Smooth muscle cell (in vitro differentiated cells): Measurements from ENCODE around the gene VAX1. TPM values are rescaled to one million over a fixed set of nuclear protein-coding genes. Genes with fewer than 3 reads are reported as not detected.

Experiments
- microRNA-seq: library from miRNA; unstranded; fragments of <30 nt; microRNA quantifications from one replicate; pipeline ENCODE4, GENCODE V29; 2016; ENCODE audit warnings: borderline number of aligned reads
- polyA plus RNA-seq: library from polyadenylated mRNA; unstranded; fragments of >200 nt; fragmentation: Nextera tagmentation; extraction: Ambion mirVana; gene quantifications from 2 replicates; pipeline ENCODE4 v1.2.1, GENCODE V29; 2016
- small RNA-seq: library from RNA; depleted of rRNA; stranded (forward); fragments of <200 nt; gene quantifications from one replicate; pipeline ENCODE3, GENCODE V24; 2014
- total RNA-seq: library from RNA; depleted of rRNA; stranded (reverse); fragments of >200 nt; gene quantifications from 2 replicates; pipeline ENCODE4 v1.2.3, GENCODE V29; 2014

Gene VAX1
- total and polyA plus RNA-seq, 2 experiments from 2014 or later = not detected

Small RNA genes within 50 kb of the gene (microRNA-seq; reads per million reads assigned to microRNA genes)
- gene MIR3663 = not detected

Small RNA genes within 50 kb of the gene (small RNA-seq; reads per million reads assigned to genes)
- not detected for gene MIR3663

Other genes with a start within 250 kb of the VAX1 start
- 4.8 and 39.2 TPM in 2 replicates for gene SHTN1, start 133.1 kb downstream of the VAX1 start, total RNA-seq
- 1.3 and 4.4 TPM in 2 replicates for gene SHTN1, start 133.1 kb downstream of the VAX1 start, polyA plus RNA-seq
- not detected in 2 replicates for gene KCNK18, start 59.2 kb upstream of the VAX1 start, total RNA-seq
- gene KCNK18, start 59.2 kb upstream of the VAX1 start, polyA plus RNA-seq = not detected in 2 replicates
- gene SLC18A2, start 102.8 kb upstream of the VAX1 start, total RNA-seq = 0.09 and 0.18 TPM in 2 replicates
- gene SLC18A2, start 102.8 kb upstream of the VAX1 start, polyA plus RNA-seq = 0.18 TPM in 1 of 2 replicates, not detected in the other
- gene PDZD8, start 237.2 kb upstream of the VAX1 start, total RNA-seq = 20.5 and 22.1 TPM in 2 replicates
- 5.2 and 6.3 TPM in 2 replicates for gene PDZD8, start 237.2 kb upstream of the VAX1 start, polyA plus RNA-seq